HepG2 (cell line): Measurements from ENCODE around the gene MPST. TPM values are rescaled to one million over a fixed set of nuclear protein-coding genes. Genes with fewer than 3 reads are reported as not detected.

ENCODE experiments used
- AGO2 ChIP-seq: fragments of 200-400 bp; formaldehyde crosslinking; optimal IDR thresholded peaks from 2 replicates; pipeline ENCODE3; 2017; ENCODE audit warnings: mild to moderate bottlenecking, low read depth, low read length, moderate library complexity
- DMAP1 ChIP-seq: IDR thresholded peaks from 2 replicates; pipeline ENCODE4 v1.6.1; 2016
- GATA4 ChIP-seq: sonication (generic); IDR thresholded peaks from 2 replicates; pipeline ENCODE4 v1.6.1; 2016; ENCODE audit warnings: antibody characterized with exemption, low read depth, borderline replicate concordance
- HDAC1 ChIP-seq: sonication (generic); formaldehyde crosslinking; IDR thresholded peaks from 2 replicates; pipeline ENCODE4 v1.5.1; 2020; ENCODE audit warnings: mild to moderate bottlenecking, missing genetic modification reagents
- HMGXB4 ChIP-seq, 2 experiments: sonication (generic) in 1 of 2; formaldehyde crosslinking in 1 of 2; IDR thresholded peaks; 2 replicates each; pipeline versions ENCODE4 v1.4.0 to v1.6.1; 2018 to 2020; ENCODE audit warnings: missing genetic modification reagents in 2 of 2, borderline replicate concordance in 1 of 2, low read depth in 1 of 2, mild to moderate bottlenecking in 1 of 2, missing biosample characterization in 1 of 2
- HNRNPL ChIP-seq: fragments of 200-400 bp; formaldehyde crosslinking; IDR thresholded peaks from 2 replicates; pipeline ENCODE4 v1.6.1; 2017; ENCODE audit warnings: mild to moderate bottlenecking, low read depth, low read length
- JUNB ChIP-seq: sonication (generic); formaldehyde crosslinking; IDR thresholded peaks from 2 replicates; pipeline ENCODE4 v1.8.0; 2022; ENCODE audit warnings: missing genetic modification reagents, mild to moderate bottlenecking, borderline replicate concordance
- JUND ChIP-seq: sonication (generic); formaldehyde crosslinking; IDR thresholded peaks from 2 replicates; pipeline ENCODE4 v1.8.0; 2022; ENCODE audit warnings: mild to moderate bottlenecking, missing genetic modification reagents
- KLF12 ChIP-seq: sonication (generic); formaldehyde crosslinking; IDR thresholded peaks from 2 replicates; pipeline ENCODE4 v1.4.0; 2020; ENCODE audit warnings: missing genetic modification reagents, borderline replicate concordance
- NR2F2 ChIP-seq: IDR thresholded peaks from 2 replicates; pipeline ENCODE4 v1.6.1; 2012; ENCODE audit warnings: low read depth, inconsistent platforms, borderline replicate concordance
- SRY ChIP-seq: sonication (generic); formaldehyde crosslinking; IDR thresholded peaks from 2 replicates; pipeline ENCODE4 v1.8.0; 2022; ENCODE audit warnings: mild to moderate bottlenecking, missing genetic modification reagents
- THAP11 ChIP-seq: IDR thresholded peaks from 2 replicates; pipeline ENCODE4 v1.6.1; 2016; ENCODE audit warnings: missing biosample characterization, missing genetic modification reagents
- TOPORS ChIP-seq: sonication (generic); formaldehyde crosslinking; IDR thresholded peaks from 2 replicates; pipeline ENCODE4 v1.8.0; 2023; ENCODE audit warnings: mild to moderate bottlenecking, missing genetic modification reagents
- ZBTB43 ChIP-seq: sonication (generic); formaldehyde crosslinking; conservative IDR thresholded peaks from 2 replicates; pipeline ENCODE4 v1.4.0; 2020; ENCODE audit warnings: missing genetic modification reagents
- ZC3H4 ChIP-seq: sonication (generic); formaldehyde crosslinking; IDR thresholded peaks from 2 replicates; pipeline ENCODE4 v1.4.0; 2020; ENCODE audit warnings: missing genetic modification reagents, borderline replicate concordance
- ZNF34 ChIP-seq: sonication (generic); formaldehyde crosslinking; IDR thresholded peaks from 2 replicates; pipeline ENCODE4 v1.4.0; 2020; ENCODE audit warnings: mild to moderate bottlenecking, missing genetic modification reagents, borderline replicate concordance
- ZNF430 ChIP-seq: sonication (generic); formaldehyde crosslinking; IDR thresholded peaks from 2 replicates; pipeline ENCODE4 v1.9.0; 2021; ENCODE audit warnings: mild to moderate bottlenecking, missing genetic modification reagents
- ZNF629 ChIP-seq: sonication (generic); formaldehyde crosslinking; conservative IDR thresholded peaks from 2 replicates; pipeline ENCODE4 v1.5.0; 2020; ENCODE audit warnings: missing genetic modification reagents
- ZNF772 ChIP-seq: sonication (generic); formaldehyde crosslinking; IDR thresholded peaks from 2 replicates; pipeline ENCODE4 v1.5.0; 2020; ENCODE audit warnings: mild to moderate bottlenecking, missing genetic modification reagents
- polyA plus RNA-seq, 8 experiments: library from polyadenylated mRNA; depleted of rRNA in 3 of 8; stranded (reverse) in 7 of 8; unstranded in 1 of 8; fragments of >200 nt; fragmentation: Illumina TruSeq in 4 of 8; extraction: Trizol in 4 of 8; gene quantifications; 2 replicates each; pipeline versions ENCODE4 v1.2.1 to v1.2.3, GENCODE V29; 2011 to 2016; ENCODE audit warnings: low read depth in 4 of 8, missing spikeins in 1 of 8, mixed read lengths in 1 of 8; ENCODE audit not compliant: insufficient read depth in 1 of 8
- total RNA-seq, 5 experiments: library from RNA; depleted of rRNA; stranded (reverse); fragments of >200 nt; fragmentation: Illumina TruSeq; extraction: Trizol; gene quantifications; 2 replicates each; pipeline ENCODE4 v1.2.3, GENCODE V29; 2016; ENCODE audit warnings: low read depth in 1 of 5
- TF ChIP-seq, protein P1 (sequence below): sonication (generic); IDR thresholded peaks from 2 replicates; pipeline ENCODE4 v1.6.1; 2016; ENCODE audit warnings: low read depth, borderline replicate concordance

MPST gene
- total and polyA plus RNA-seq, 2 of the 13 experiments (the other 11 are each of a cell fraction or from before 2014, with no cell fraction given), result 133 to 141 TPM

- TF ChIP-seq AGO2 (peak; percentile 87), ZNF34 (CRISPR knock-in tag) (no peak), THAP11 (CRISPR knock-in tag) (0 out of 2 replicates have a peak, but pooled peaks have one; percentile 17), HNRNPL (peak; percentile 89; the same call in 1 of the 2 replicates), DMAP1 (CRISPR knock-in tag) (peak; percentile 68; the same call in 1 of the 2 replicates), GATA4 (peak; percentile 51; the same call in 1 of the 2 replicates), JUND (CRISPR knock-in tag) (peak; percentile 13; the same call in 1 of the 2 replicates), ZNF629 (peak; percentile 85), ZNF772 (CRISPR knock-in tag) (peak; percentile 69; the same call in 1 of the 2 replicates), HMGXB4 (CRISPR knock-in tag; IDR thresholded peaks at IDR 0.05; ENCODE audit: borderline replicate concordance in 1 of 2, low read depth in 1 of 2) (no peak; a peak in 2 of 4 replicates), KLF12 (peak; percentile 76; the same call in 1 of the 2 replicates), TOPORS (CRISPR knock-in tag) (no peak), ZNF430 (CRISPR knock-in tag) (peak; percentile 64; the same call in 1 of the 2 replicates), JUNB (CRISPR knock-in tag) (no peak), ZC3H4 (peak; percentile 70; the same call in 1 of the 2 replicates), HDAC1 (CRISPR knock-in tag) (peak; percentile 82), ZBTB43 (0 out of 2 replicates have a peak, but pooled peaks have one; percentile 26), NR2F2 (peak; percentile 57; the same call in 1 of the 2 replicates), SRY (CRISPR knock-in tag) (0 out of 2 replicates have a peak, but pooled peaks have one; percentile 42)
- TF ChIP-seq, protein P1, sequence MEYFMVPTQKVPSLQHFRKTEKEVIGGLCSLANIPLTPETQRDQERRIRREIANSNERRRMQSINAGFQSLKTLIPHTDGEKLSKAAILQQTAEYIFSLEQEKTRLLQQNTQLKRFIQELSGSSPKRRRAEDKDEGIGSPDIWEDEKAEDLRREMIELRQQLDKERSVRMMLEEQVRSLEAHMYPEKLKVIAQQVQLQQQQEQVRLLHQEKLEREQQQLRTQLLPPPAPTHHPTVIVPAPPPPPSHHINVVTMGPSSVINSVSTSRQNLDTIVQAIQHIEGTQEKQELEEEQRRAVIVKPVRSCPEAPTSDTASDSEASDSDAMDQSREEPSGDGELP, result peak; percentile 37; the same call in 1 of the 2 replicates
Observed at GRCh38 chr22:37033605-37034430, 14.3 kb downstream of the MPST start (continued).
